HepG2 (cell line): ENCODE results near the gene POLR3K. TPM values are rescaled to one million over a fixed set of nuclear protein-coding genes. Genes with fewer than 3 reads are reported as not detected.

Experiments
- ATF3 ChIP-seq: sonication (generic); formaldehyde crosslinking; IDR thresholded peaks from 2 replicates; pipeline ENCODE4 v1.4.0; 2020; ENCODE audit warnings: missing genetic modification reagents
- ATF5 ChIP-seq: sonication (generic); formaldehyde crosslinking; IDR thresholded peaks from 2 replicates; pipeline ENCODE4 v1.4.0; 2020; ENCODE audit warnings: mild to moderate bottlenecking, low read depth, missing genetic modification reagents
- CENPBD1 ChIP-seq: sonication (generic); formaldehyde crosslinking; IDR thresholded peaks from 2 replicates; pipeline ENCODE4 v1.8.0; 2022; ENCODE audit warnings: missing genetic modification reagents, low read depth, mild to moderate bottlenecking, borderline replicate concordance
- ETS1 ChIP-seq: sonication (generic); formaldehyde crosslinking; IDR thresholded peaks from 2 replicates; pipeline ENCODE4 v1.4.0; 2020; ENCODE audit warnings: missing genetic modification reagents
- GABPA ChIP-seq, 2 experiments: IDR thresholded peaks; 2 replicates each; pipeline ENCODE4 v1.6.1; 2011 to 2016; ENCODE audit warnings: low read depth in 2 of 2, low read length in 1 of 2, missing biosample characterization in 1 of 2, missing genetic modification characterization in 1 of 2
- HBP1 ChIP-seq: IDR thresholded peaks from 2 replicates; pipeline ENCODE4 v1.6.1; 2016; ENCODE audit warnings: low read depth, control low read depth
- POGZ ChIP-seq: sonication (generic); formaldehyde crosslinking; IDR thresholded peaks from 2 replicates; pipeline ENCODE4 v1.4.0; 2020; ENCODE audit warnings: mild to moderate bottlenecking, missing genetic modification reagents
- REXO4 ChIP-seq: sonication (generic); formaldehyde crosslinking; IDR thresholded peaks from 2 replicates; pipeline ENCODE4 v1.8.0; 2022; ENCODE audit warnings: missing genetic modification reagents, mild to moderate bottlenecking, borderline replicate concordance
- SNAPC2 ChIP-seq: sonication (generic); formaldehyde crosslinking; IDR thresholded peaks from 2 replicates; pipeline ENCODE4 v1.8.1; 2022; ENCODE audit warnings: mild to moderate bottlenecking, missing genetic modification reagents
- THAP9 ChIP-seq: sonication (generic); formaldehyde crosslinking; IDR thresholded peaks from 2 replicates; pipeline ENCODE4; 2020; ENCODE audit warnings: missing genetic modification reagents, mild to moderate bottlenecking, borderline replicate concordance
- TSC22D2 ChIP-seq: sonication (generic); formaldehyde crosslinking; IDR thresholded peaks from 2 replicates; pipeline ENCODE4 v1.5.1; 2020; ENCODE audit warnings: missing genetic modification reagents, mild to moderate bottlenecking, borderline replicate concordance
- ZBTB34 ChIP-seq: sonication (generic); formaldehyde crosslinking; IDR thresholded peaks from 2 replicates; pipeline ENCODE4 v1.8.0; 2022; ENCODE audit warnings: mild to moderate bottlenecking, missing genetic modification reagents
- ZC3H4 ChIP-seq: sonication (generic); formaldehyde crosslinking; IDR thresholded peaks from 2 replicates; pipeline ENCODE4 v1.4.0; 2020; ENCODE audit warnings: missing genetic modification reagents, borderline replicate concordance
- ZFP90 ChIP-seq: sonication (generic); formaldehyde crosslinking; IDR thresholded peaks from 2 replicates; pipeline ENCODE4 v1.8.0; 2022; ENCODE audit warnings: missing genetic modification reagents, mild to moderate bottlenecking, inconsistent platforms, borderline replicate concordance
- ZFX ChIP-seq: sonication (generic); formaldehyde crosslinking; IDR thresholded peaks from 2 replicates; pipeline ENCODE4 v1.4.0; 2020; ENCODE audit warnings: mild to moderate bottlenecking, low read depth, missing genetic modification reagents, moderate library complexity
- ZNF101 ChIP-seq: sonication (generic); formaldehyde crosslinking; IDR thresholded peaks from 2 replicates; pipeline ENCODE4 v1.4.0; 2020; ENCODE audit warnings: mild to moderate bottlenecking, low read depth, missing genetic modification reagents, borderline replicate concordance
- ZNF329 ChIP-seq: sonication (generic); formaldehyde crosslinking; IDR thresholded peaks from 2 replicates; pipeline ENCODE4 v1.9.0; 2021; ENCODE audit warnings: low read depth, mild to moderate bottlenecking, missing genetic modification reagents
- ZNF543 ChIP-seq: sonication (generic); formaldehyde crosslinking; IDR thresholded peaks from 2 replicates; pipeline ENCODE4 v1.4.0; 2020; ENCODE audit warnings: mild to moderate bottlenecking, missing genetic modification reagents
- ZNF792 ChIP-seq: IDR thresholded peaks from 2 replicates; pipeline ENCODE4 v1.6.1; 2016
- polyA plus RNA-seq, 8 experiments: library from polyadenylated mRNA; depleted of rRNA in 3 of 8; stranded (reverse) in 7 of 8; unstranded in 1 of 8; fragments of >200 nt; fragmentation: Illumina TruSeq in 4 of 8; extraction: Trizol in 4 of 8; gene quantifications; 2 replicates each; pipeline versions ENCODE4 v1.2.1 to v1.2.3, GENCODE V29; 2011 to 2016; ENCODE audit warnings: low read depth in 4 of 8, missing spikeins in 1 of 8, mixed read lengths in 1 of 8; ENCODE audit not compliant: insufficient read depth in 1 of 8
- total RNA-seq, 5 experiments: library from RNA; depleted of rRNA; stranded (reverse); fragments of >200 nt; fragmentation: Illumina TruSeq; extraction: Trizol; gene quantifications; 2 replicates each; pipeline ENCODE4 v1.2.3, GENCODE V29; 2016; ENCODE audit warnings: low read depth in 1 of 5

POLR3K gene
- total and polyA plus RNA-seq, 2 of the 13 experiments (the other 11 are each of a cell fraction or from before 2014, with no cell fraction given), result 14.8 to 18.8 TPM

GRCh38 chr16:76535-77272 is 23.3 kb upstream of the POLR3K start (continued):
- no peak for TF ChIP-seq HBP1 (CRISPR knock-in tag)
- TF ChIP-seq ATF3, result no peak
- TF ChIP-seq ZC3H4 (CRISPR knock-in tag), result no peak
- no peak for TF ChIP-seq REXO4 (CRISPR knock-in tag)
- no peak for TF ChIP-seq THAP9
- TF ChIP-seq TSC22D2 (CRISPR knock-in tag), result no peak
- no peak for TF ChIP-seq ZNF101
- peak; percentile 81; the same call in 1 of the 2 replicates for TF ChIP-seq ZNF792 (CRISPR knock-in tag)
- no peak for TF ChIP-seq ZFX
- TF ChIP-seq POGZ, result no peak
- no peak for TF ChIP-seq ZNF329 (CRISPR knock-in tag)
- no peak for TF ChIP-seq GABPA (IDR thresholded peaks at IDR 0.05; ENCODE audit: low read depth, low read length)
- TF ChIP-seq GABPA (CRISPR knock-in tag; IDR thresholded peaks at IDR 0.05; ENCODE audit: low read depth), result peak; percentile 52
- no peak; the same call in 1 of the 2 replicates for TF ChIP-seq ZNF543
- TF ChIP-seq ATF5 (CRISPR knock-in tag), result no peak
- no peak for TF ChIP-seq ZBTB34 (CRISPR knock-in tag)
- 0 out of 2 replicates have a peak, but pooled peaks have one; percentile 15 for TF ChIP-seq SNAPC2
- TF ChIP-seq CENPBD1 (CRISPR knock-in tag), result no peak
- TF ChIP-seq ETS1 (CRISPR knock-in tag), result no peak
- no peak for TF ChIP-seq ZFP90 (CRISPR knock-in tag)
